ENCODE measurements around the gene CFAP69. TPM values are rescaled to one million over a fixed set of nuclear protein-coding genes. Genes with fewer than 3 reads are reported as not detected.
A peak's percentile ranks its signal among the peaks of the same experiment; 100 is the strongest.

The CFAP69 gene
- total and polyA plus RNA-seq, 7 donors: 0.55 to 4.9 (median 1.7) TPM

DNA sequence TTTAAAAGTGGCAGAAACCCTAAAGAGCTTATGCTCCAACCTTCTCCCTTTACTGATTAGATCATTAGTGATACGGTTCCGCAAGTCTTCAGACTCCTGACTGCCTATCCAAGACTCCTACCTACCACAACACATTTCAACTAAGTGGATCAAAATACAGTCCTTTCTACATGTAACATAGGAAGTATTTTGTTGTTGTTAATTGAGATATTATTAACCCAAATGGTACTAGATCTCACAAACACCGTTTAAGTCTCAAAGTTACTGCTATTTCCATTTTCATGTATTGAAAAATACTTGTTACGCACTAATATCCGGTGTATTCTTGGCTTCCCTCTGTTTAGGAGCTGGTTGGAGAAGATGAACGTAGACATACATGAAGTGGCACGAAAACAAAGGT, 75.0 kb downstream of the CFAP69 start:
- no peak overlapping the region for H3K4me3 ChIP-seq
- intact Hi-C loops (cut with DNase I): no loop called here
- DNase-seq (no peak), ATAC-seq (no peak)
- H3K9me3 ChIP-seq: no peaks in the 10 kb centered on the region
- peaks cover 8 to 46% (median 12%) of the 10 kb centered on the region in 3 donors for H3K27me3 ChIP-seq (ENCODE audit: insufficient read depth in 3 of 3, low read length in 2 of 3)
- H3K4me1 ChIP-seq: no peaks in the 10 kb centered on the region
- 86 to 89% (median 87%) methylated on average over 7 of the region's 7 CpGs for WGBS, 3 donors
- H3K36me3 ChIP-seq (ENCODE audit: insufficient read depth in 1 of 2, low read depth in 1 of 2): no peaks in the 10 kb centered on the region
- TF ChIP-seq, protein P1, sequence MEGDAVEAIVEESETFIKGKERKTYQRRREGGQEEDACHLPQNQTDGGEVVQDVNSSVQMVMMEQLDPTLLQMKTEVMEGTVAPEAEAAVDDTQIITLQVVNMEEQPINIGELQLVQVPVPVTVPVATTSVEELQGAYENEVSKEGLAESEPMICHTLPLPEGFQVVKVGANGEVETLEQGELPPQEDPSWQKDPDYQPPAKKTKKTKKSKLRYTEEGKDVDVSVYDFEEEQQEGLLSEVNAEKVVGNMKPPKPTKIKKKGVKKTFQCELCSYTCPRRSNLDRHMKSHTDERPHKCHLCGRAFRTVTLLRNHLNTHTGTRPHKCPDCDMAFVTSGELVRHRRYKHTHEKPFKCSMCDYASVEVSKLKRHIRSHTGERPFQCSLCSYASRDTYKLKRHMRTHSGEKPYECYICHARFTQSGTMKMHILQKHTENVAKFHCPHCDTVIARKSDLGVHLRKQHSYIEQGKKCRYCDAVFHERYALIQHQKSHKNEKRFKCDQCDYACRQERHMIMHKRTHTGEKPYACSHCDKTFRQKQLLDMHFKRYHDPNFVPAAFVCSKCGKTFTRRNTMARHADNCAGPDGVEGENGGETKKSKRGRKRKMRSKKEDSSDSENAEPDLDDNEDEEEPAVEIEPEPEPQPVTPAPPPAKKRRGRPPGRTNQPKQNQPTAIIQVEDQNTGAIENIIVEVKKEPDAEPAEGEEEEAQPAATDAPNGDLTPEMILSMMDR (IDR thresholded peaks at IDR 0.05): no peak
- no peak overlapping the region for H3K27ac ChIP-seq

DNA sequence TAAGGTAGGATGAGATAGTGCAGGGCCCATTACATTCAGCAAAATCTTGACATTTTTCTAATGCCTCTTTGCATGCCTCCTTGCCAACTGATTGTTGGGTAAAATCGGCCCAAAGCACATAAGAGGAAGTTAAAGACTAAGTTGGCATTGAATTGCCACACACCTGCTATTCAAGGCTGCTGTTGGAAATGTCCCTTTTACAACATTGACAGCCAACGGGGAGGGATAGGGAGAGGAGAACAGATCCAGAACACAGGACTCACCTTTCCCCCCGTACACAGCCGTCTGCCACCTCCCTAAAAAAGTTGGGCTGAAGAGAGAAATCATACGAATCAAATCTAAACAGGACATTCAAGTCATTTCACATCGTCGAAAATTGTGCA, 75.4 kb downstream of the CFAP69 start:
- TF ChIP-seq, protein P1 (IDR thresholded peaks at IDR 0.05): no peak
- no peak for ATAC-seq
- peaks cover 8 to 46% (median 12%) of the 10 kb centered on the region in 3 donors for H3K27me3 ChIP-seq (ENCODE audit: insufficient read depth in 3 of 3, low read length in 2 of 3)
- H3K4me1 ChIP-seq: no peaks in the 10 kb centered on the region
- H3K27ac ChIP-seq: no peak overlapping the region
- 22 to 36% (median 33%) methylated on average over 7 of the region's 7 CpGs for WGBS, 3 donors
- intact Hi-C loops (cut with DNase I): no loop called here
- H3K36me3 ChIP-seq (ENCODE audit: insufficient read depth in 1 of 2, low read depth in 1 of 2): no peaks in the 10 kb centered on the region
- no peaks in the 10 kb centered on the region for H3K9me3 ChIP-seq
- no peak for DNase-seq
- H3K4me3 ChIP-seq: no peak overlapping the region

DNA sequence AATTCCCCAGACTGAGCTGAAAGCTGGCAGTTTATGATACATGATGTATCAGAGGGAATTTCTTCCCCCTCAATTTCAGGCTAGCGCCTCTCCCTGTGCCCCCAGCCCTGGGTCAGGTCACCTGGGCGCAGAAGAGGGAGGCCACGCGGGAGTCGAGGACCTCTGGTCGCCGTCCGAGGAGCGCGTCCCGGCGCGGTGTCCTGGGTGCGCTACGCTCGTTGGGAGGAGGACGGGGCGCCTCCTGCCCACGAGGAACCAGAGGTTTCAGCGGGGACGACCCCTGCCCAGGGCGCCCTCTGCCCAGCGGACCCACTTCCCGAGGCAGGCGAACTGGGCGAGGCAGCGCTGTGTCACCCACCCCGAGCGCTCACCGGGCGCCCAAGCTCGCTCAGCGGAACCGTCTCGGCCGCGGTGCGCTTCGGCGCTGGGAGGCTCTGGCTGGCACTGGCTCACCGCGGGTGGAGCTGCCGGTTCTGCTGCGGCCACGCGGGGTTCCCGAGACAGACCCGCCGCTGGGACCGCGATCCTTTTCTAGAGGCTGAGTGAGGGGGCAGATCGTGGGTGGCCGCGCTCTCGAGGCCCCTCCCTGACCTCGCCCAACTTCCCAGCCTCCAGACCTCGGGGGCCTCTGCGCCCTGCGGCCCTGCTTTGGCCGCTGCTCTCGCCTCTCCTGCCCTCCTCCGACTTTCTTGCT, 76.0 kb downstream of the CFAP69 start, which contains the start of gene FAM237B:
FAM237B (minus strand) TSS at position 504 of the 694 bp plus-strand sequence. CDS start 1,556 bp downstream, outside the sequence.
- Histone ChIP-seq H3K9me3 (no peaks in the 10 kb centered on the region), H3K4me1 (no peaks in the 10 kb centered on the region), H3K36me3 (ENCODE audit: insufficient read depth in 1 of 2, low read depth in 1 of 2) (no peaks in the 10 kb centered on the region), H3K4me3 (peak within 1 kb of the TSS; percentile 47), H3K27ac (no peak within 1 kb of the TSS), H3K27me3 (ENCODE audit: insufficient read depth in 3 of 3, low read length in 2 of 3) (peaks cover 8 to 46% (median 12%) of the 10 kb centered on the region in 3 donors)
- WGBS, 3 donors: 2% methylated on average over 54 to 62 of the region's 62 CpGs
- peak in 2 of 4 donors; percentile 43 to 48 for ATAC-seq
- no peak for DNase-seq
- intact Hi-C loops (cut with DNase I): no loop called here
- TF ChIP-seq, protein P1 (IDR thresholded peaks at IDR 0.05): no peak

DNA sequence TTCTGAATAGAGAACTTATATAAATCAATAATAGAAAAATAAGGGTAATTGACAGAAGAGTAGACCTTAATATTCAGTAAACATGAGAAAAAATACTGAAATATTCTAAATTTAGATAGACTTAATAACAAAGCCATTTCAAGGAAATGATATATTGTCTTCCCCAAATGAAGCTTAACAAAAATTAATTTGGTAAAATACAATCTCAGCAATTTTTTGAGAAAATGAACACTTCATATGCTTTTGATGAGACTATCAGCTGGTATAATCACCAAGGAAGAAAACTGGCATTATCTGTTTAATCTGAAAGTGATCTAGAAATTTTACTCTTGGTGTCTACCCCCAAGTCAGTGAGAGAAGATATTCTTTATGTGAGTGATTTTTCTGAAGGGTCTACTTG, 77.9 kb downstream of the CFAP69 start:
- H3K27ac ChIP-seq: no peak overlapping the region
- H3K27me3 ChIP-seq (ENCODE audit: insufficient read depth in 3 of 3, low read length in 2 of 3): peaks cover 8 to 43% (median 12%) of the 10 kb centered on the region in 3 donors
- TF ChIP-seq, protein P1 (IDR thresholded peaks at IDR 0.05): no peak
- H3K4me1 ChIP-seq: no peaks in the 10 kb centered on the region
- no peak overlapping the region for H3K4me3 ChIP-seq
- DNase-seq (no peak), ATAC-seq (no peak)
- H3K36me3 ChIP-seq (ENCODE audit: insufficient read depth in 1 of 2, low read depth in 1 of 2): no peaks in the 10 kb centered on the region
- intact Hi-C loops (cut with DNase I): no loop called here
- H3K9me3 ChIP-seq: no peaks in the 10 kb centered on the region

DNA sequence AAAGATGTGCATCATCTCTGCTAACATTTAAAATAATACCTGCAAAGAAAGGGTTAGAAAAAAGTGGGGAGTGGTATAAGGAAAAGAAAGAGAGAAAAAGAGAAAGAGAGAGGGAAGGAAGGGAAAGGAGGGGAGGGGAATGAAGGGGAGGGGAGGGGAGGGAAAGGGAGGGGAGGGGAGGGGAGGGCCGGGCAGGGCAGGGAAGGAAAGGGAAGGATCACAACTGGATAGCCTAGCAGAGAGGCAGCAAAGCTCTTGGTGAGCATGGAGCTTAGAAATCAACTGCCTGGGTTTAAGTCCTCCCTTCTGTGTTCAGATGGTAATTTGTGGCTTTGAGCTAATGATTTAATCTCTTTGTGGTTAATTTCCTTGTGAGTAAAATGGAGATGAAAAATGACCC, 81.5 kb downstream of the CFAP69 start:
- peaks cover 0 to 21% (median 5%) of the 10 kb centered on the region in 3 donors for H3K27me3 ChIP-seq (ENCODE audit: insufficient read depth in 3 of 3, low read length in 2 of 3)
- no peak overlapping the region for H3K4me3 ChIP-seq
- no peaks in the 10 kb centered on the region for H3K9me3 ChIP-seq
- ATAC-seq (no peak), DNase-seq (no peak)
- no peaks in the 10 kb centered on the region for H3K4me1 ChIP-seq
- TF ChIP-seq, protein P1 (IDR thresholded peaks at IDR 0.05): no peak
- WGBS, 3 donors: 0 to 13% (median 7%) methylated on average over 1 of the region's 1 CpG
- H3K27ac ChIP-seq: no peak overlapping the region
- intact Hi-C loops (cut with DNase I): no loop called here
- no peaks in the 10 kb centered on the region for H3K36me3 ChIP-seq (ENCODE audit: insufficient read depth in 1 of 2, low read depth in 1 of 2)

Data from psoas muscle (tissue), 8 donors.